ENCODE data around the gene NXPH4. TPM values are rescaled to one million over a fixed set of nuclear protein-coding genes. Genes with fewer than 3 reads are reported as not detected.

The NXPH4 gene
- polyA plus RNA-seq, 1 donor from 2014 or later: 0.53 TPM

- no peak within 1 kb of the TSS for H3K9ac ChIP-seq (ENCODE audit: low read length)
- no peak within 1 kb of the TSS for H3K4me2 ChIP-seq (ENCODE audit: low read length)
- H3K4me3 ChIP-seq (ENCODE audit: low read length): no peak within 1 kb of the TSS
- no peaks in the 10 kb centered on the region for H3K36me3 ChIP-seq (ENCODE audit: insufficient read depth, low read length)
- no peak within 1 kb of the TSS for H3K27ac ChIP-seq (ENCODE audit: low read length)
- H2AFZ ChIP-seq (ENCODE audit: low read depth, low read length): no peak within 1 kb of the TSS
- H3K9me3 ChIP-seq (ENCODE audit: low read length): no peaks in the 10 kb centered on the region
- TF ChIP-seq EZH2 (IDR thresholded peaks at IDR 0.05; ENCODE audit: borderline replicate concordance, insufficient read depth, low read length, poor library complexity, severe bottlenecking): no peak
- TF ChIP-seq REST (IDR thresholded peaks at IDR 0.05; ENCODE audit: borderline replicate concordance): no peak
- no peak for TF ChIP-seq RAD21 (conservative IDR thresholded peaks at IDR 0.05)
- no peak for TF ChIP-seq SMC3 (conservative IDR thresholded peaks at IDR 0.05; ENCODE audit: poor library complexity)
- no peak for TF ChIP-seq CTCF (IDR thresholded peaks at IDR 0.05; ENCODE audit: poor library complexity, severe bottlenecking)
- no peak for TF ChIP-seq EP300 (conservative IDR thresholded peaks at IDR 0.05; ENCODE audit: poor library complexity, severe bottlenecking)
- no peak for TF ChIP-seq TAF1 (IDR thresholded peaks at IDR 0.05; ENCODE audit: low read depth)
- TF ChIP-seq MXI1 (conservative IDR thresholded peaks at IDR 0.05; ENCODE audit: poor library complexity, severe bottlenecking): no peak
- TF ChIP-seq POLR2AphosphoS5 (IDR thresholded peaks at IDR 0.05): no peak
- H3K79me2 ChIP-seq (replicated peaks; ENCODE audit: insufficient read depth, low read length): no peaks in the 10 kb centered on the region
- H4K20me1 ChIP-seq (ENCODE audit: insufficient read depth): no peaks in the 10 kb centered on the region
- no peaks in the 10 kb centered on the region for H3K27me3 ChIP-seq (ENCODE audit: insufficient read depth, low read depth, low read length)
- H3F3A ChIP-seq (ENCODE audit: insufficient read depth, low read length, poor library complexity, severe bottlenecking): no peaks in the 10 kb centered on the region
- H3K9me2 ChIP-seq (ENCODE audit: insufficient read depth, low read length): no peaks in the 10 kb centered on the region
Measured at GRCh38 chr12:57250956-57251355, 34.4 kb downstream of the NXPH4 start, which contains the start of gene STAC3. Gene STAC3 (minus strand): TSS chr12:57251187. CDS start chr12:57249636, 1,551 bp downstream.

GRCh38 chr12:57254506-57255280 is 38.1 kb downstream of the NXPH4 start:
- Histone ChIP-seq H3K27me3 (ENCODE audit: insufficient read depth, low read depth, low read length) (no peaks in the 10 kb centered on the region), H2AFZ (ENCODE audit: low read depth, low read length) (no peak overlapping the region), H3K9me3 (ENCODE audit: low read length) (no peaks in the 10 kb centered on the region), H3K27ac (ENCODE audit: low read length) (no peak overlapping the region), H3K36me3 (ENCODE audit: insufficient read depth, low read length) (peaks cover 7% of the 10 kb centered on the region), H3K79me2 (replicated peaks; ENCODE audit: insufficient read depth, low read length) (no peaks in the 10 kb centered on the region), H3K4me2 (ENCODE audit: low read length) (no peak overlapping the region), H3K9ac (ENCODE audit: low read length) (no peak overlapping the region), H4K20me1 (ENCODE audit: insufficient read depth) (no peaks in the 10 kb centered on the region), H3F3A (ENCODE audit: insufficient read depth, low read length, poor library complexity, severe bottlenecking) (no peaks in the 10 kb centered on the region), H3K4me3 (ENCODE audit: low read length) (no peak overlapping the region), H3K9me2 (ENCODE audit: insufficient read depth, low read length) (no peaks in the 10 kb centered on the region)
- no peak for TF ChIP-seq EP300 (conservative IDR thresholded peaks at IDR 0.05; ENCODE audit: poor library complexity, severe bottlenecking)
- no peak for TF ChIP-seq TAF1 (IDR thresholded peaks at IDR 0.05; ENCODE audit: low read depth)
- no peak for TF ChIP-seq REST (IDR thresholded peaks at IDR 0.05; ENCODE audit: borderline replicate concordance)
- no peak for TF ChIP-seq POLR2AphosphoS5 (IDR thresholded peaks at IDR 0.05)
- no peak for TF ChIP-seq MXI1 (conservative IDR thresholded peaks at IDR 0.05; ENCODE audit: poor library complexity, severe bottlenecking)
- no peak for TF ChIP-seq SMC3 (conservative IDR thresholded peaks at IDR 0.05; ENCODE audit: poor library complexity)
- no peak for TF ChIP-seq RAD21 (conservative IDR thresholded peaks at IDR 0.05)
- TF ChIP-seq EZH2 (IDR thresholded peaks at IDR 0.05; ENCODE audit: borderline replicate concordance, insufficient read depth, low read length, poor library complexity, severe bottlenecking): no peak
- no peak for TF ChIP-seq CTCF (IDR thresholded peaks at IDR 0.05; ENCODE audit: poor library complexity, severe bottlenecking)

Data from neural cell (in vitro differentiated cells).